MM.1S (cell line): Measurements from ENCODE around the gene NFKBIL1.

Experiments
- EZH2phosphoT487 ChIP-seq: fragments of 300-600 bp; sonication (generic); IDR thresholded peaks from 2 replicates; pipeline ENCODE4 v1.6.1; 2018; ENCODE audit warnings: antibody characterized with exemption, low read length
- TF ChIP-seq, protein P1 (sequence below): fragments of 300-600 bp; sonication (generic); IDR thresholded peaks from 2 replicates; pipeline ENCODE4 v1.5.1; 2016; ENCODE audit warnings: antibody characterized with exemption, low read length, mixed read lengths

DNA sequence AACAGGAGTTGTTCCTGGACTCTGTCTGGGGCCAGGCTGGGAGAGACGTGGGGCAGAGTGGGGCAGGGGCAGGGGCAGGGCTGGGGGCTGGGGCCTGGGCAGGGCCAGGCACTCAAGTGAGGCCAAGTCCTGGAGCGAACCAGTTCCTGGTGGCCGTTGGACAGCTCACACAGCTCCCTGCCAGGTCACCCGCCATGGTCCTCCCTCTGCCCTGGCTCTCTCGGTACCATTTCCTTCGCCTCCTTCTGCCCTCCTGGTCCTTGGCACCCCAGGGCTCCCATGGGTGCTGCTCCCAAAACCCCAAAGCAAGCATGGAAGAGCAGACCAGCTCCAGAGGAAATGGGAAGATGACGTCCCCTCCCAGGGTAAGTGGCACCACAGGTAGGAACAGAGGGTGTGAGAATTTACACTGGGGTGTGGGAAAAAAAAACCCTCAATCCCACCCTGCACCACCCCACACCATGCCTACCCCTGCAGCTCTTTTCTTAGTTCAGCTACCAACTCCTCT, 18.5 kb upstream of the NFKBIL1 start, which contains the start of gene MCCD1:
- TF ChIP-seq, protein P1, sequence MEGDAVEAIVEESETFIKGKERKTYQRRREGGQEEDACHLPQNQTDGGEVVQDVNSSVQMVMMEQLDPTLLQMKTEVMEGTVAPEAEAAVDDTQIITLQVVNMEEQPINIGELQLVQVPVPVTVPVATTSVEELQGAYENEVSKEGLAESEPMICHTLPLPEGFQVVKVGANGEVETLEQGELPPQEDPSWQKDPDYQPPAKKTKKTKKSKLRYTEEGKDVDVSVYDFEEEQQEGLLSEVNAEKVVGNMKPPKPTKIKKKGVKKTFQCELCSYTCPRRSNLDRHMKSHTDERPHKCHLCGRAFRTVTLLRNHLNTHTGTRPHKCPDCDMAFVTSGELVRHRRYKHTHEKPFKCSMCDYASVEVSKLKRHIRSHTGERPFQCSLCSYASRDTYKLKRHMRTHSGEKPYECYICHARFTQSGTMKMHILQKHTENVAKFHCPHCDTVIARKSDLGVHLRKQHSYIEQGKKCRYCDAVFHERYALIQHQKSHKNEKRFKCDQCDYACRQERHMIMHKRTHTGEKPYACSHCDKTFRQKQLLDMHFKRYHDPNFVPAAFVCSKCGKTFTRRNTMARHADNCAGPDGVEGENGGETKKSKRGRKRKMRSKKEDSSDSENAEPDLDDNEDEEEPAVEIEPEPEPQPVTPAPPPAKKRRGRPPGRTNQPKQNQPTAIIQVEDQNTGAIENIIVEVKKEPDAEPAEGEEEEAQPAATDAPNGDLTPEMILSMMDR, result no peak
- TF ChIP-seq EZH2phosphoT487, result no peak
